SHP77 (cell line): Measurements from ENCODE around the gene MAST3.
A peak's percentile ranks its signal among the peaks of the same experiment; 100 is the strongest.

Source experiments
- DNase-seq, 2 experiments: peaks; one replicate each; lab custom pipeline; 2025; lab: John Stamatoyannopoulos, UW

The MAST3 gene

DNA sequence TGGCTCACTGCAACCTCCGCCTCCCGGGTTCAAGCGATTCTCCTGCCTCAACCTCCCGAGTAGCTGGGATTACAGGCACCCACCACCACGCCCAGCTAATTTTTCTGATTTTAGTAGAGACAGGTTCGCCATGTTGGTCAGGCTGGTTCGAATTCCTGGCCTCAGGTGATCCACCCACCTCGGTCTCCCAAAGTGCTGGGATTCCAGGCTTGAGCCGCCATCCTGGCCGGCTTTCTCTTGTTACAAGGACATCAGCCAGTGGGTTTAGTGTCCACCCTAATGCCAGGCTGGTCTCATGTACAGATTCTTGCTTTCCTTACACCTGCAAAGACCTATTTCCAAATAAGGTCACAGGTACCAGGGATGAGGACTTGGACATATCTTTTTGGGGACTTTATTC is 62.2 kb downstream of the MAST3 start:
- DNase-seq = no peak

GRCh38 chr19:18160493-18160970 is 63.0 kb downstream of the MAST3 start:
- DNase-seq = no peak

- peak; percentile 38 to 43 for DNase-seq
Observed at GRCh38 chr19:18160971-18161635, 63.5 kb downstream of the MAST3 start.

DNA sequence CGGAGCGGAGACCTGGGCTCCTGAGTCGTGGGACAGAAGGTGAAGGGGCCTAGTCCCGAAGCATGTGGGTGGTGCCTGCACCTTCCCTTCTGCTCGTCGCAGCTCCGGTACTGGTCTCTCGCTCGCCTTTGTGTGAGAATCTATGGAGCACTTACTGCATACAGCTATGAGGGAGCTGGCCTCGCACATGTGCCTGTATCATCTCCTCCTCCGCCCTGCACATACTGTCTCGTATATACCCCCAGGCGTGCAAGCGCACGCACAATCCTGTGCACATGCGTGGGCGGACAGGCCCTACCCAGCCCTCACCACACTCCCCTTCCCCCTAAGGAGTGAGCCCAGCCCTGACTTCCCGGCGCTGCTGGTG is 64.0 kb downstream of the MAST3 start:
- DNase-seq = no peak

DNA sequence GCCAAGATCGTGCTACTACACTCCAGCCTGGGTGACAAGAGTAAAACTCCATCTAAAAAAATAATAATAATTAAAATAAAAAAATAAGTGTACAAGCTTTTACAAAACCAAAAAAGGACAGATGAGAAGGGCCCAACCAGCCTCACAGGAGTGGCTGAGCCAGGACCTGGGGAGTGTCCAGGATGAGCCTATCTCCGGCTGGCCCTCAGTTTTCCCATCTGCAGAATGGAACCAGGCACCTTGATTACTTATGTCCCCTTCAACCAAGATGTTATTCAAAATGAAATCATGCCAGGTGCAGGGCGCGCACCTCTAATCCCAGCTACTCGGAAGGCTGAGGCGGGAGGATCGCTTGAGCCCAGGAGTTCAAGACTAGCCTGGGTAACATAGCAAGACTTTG is 66.5 kb downstream of the MAST3 start:
- DNase-seq = no peak

GRCh38 chr19:18165794-18166544 is 68.4 kb downstream of the MAST3 start:
- no peak for DNase-seq

DNA sequence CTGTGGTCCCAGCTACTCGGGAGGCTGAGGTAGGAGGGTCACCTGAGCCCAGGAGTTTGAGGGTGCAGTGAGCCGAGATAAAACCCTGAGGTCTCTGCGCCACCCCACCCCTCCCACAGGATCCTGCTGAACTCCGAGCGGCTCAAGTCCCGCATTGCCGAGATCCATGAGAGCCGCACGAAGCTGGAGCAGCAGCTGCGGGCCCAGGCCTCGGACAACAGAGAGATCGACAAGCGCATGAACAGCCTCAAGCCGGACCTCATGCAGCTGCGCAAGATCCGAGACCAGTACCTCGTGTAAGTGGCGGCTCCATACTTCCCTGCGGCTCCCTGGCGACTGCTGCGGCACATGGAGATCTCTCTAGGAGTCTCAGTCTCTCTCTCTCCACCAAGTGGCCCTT is 69.4 kb downstream of the MAST3 start:
- no peak for DNase-seq

GRCh38 chr19:18167975-18168645 is 70.5 kb downstream of the MAST3 start:
- peak in 1 of 2 experiments; percentile 27 for DNase-seq

- no peak for DNase-seq
Observed at GRCh38 chr19:18168673-18169381, 71.2 kb downstream of the MAST3 start.

DNA sequence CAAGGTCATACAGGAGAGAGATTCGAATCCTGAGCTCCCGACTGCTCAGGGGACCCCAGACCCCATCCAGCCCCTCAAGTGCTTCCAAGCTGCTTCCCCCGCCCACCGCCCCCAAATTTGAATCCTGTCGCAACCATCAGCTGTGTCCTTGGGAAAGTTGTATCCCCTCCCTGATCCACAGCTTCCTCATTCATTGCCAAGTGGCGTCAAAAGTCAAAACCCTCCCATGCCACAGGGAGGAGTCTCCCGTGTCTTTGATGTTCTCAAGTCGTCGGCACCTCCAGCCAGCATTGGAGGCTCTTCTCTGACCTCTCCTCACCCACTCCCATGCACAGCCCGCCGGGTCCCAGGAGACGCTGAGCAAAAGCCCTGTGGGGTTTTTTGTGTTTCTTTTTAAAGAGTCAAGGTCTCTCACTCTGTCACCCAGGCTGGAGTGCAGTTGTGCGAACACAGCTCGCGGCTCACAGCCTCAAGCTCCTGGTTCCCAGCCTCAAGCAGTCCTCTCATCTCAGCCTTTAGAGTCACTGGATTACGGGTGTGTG is 73.2 kb downstream of the MAST3 start:
- DNase-seq = no peak

DNA sequence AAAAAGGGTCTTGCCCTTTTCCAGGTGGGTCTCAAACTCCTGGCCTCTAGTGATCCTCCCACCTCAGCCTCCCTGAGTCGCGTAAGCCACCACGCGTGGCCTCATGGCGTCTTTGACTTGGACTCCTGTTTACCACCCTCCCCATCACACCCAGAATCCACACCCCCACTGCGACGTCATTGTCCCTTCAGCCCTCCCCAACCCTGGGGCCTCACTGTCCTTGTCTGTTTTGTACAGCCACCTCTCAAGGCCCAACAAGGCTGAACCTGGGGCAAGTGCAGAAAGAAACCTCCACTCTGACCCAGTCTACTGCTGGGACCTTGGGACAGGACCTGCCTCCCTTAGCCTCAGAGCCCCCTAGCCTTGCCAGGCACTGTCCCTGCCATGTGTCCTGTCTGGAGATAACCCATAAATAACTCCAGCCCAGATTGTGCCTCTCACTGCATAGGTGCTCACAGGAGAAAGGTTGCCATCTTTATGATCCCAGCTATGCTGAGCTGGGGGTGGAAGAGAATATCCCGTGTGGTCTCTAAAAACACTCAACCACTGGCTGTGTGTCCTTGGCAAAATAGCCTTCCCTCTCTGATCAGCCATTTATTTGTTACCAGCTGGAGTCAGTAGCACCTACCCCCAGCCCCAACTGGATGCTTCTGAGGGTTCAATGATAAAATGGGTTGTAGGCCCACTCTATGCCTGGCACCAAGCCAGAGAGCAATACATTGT is 74.2 kb downstream of the MAST3 start:
- no peak for DNase-seq

GRCh38 chr19:18172331-18173053 is 74.9 kb downstream of the MAST3 start:
- no peak for DNase-seq

- no peak for DNase-seq
Observed at GRCh38 chr19:18173054-18173571, 75.5 kb downstream of the MAST3 start.

DNA sequence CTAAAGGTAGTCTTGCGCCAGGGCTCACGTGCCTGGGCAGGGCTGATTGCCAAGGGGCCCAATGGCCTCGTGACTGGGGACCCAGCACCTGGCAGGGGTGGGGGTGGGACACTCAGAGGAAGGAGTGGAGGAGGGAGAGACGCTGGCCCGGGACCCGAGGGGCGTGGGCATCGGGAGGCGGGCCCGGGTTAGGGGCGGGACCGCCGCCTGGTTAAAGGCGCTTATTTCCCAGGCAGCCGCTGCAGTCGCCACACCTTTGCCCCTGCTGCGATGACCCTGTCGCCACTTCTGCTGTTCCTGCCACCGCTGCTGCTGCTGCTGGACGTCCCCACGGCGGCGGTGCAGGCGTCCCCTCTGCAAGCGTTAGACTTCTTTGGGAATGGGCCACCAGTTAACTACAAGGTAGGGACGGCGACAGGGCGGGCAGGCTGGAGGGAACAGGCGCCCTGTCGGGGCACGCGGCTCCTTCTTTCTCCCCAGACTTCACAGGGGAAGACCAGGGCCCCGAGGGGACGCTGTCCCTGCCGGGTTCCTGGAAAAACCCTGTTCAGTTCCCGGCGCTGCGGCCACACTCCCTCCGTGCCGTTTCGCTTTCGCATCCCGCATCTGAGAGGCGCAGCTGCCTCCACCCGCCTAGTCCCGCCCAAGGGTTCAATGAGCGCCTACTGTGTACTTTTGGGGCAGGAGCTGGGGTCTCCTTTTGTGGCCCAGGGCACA is 76.2 kb downstream of the MAST3 start, which contains the start of gene IFI30:
Gene IFI30 (plus strand): TSS at position 242 of the 717 bp plus-strand sequence. CDS start 29 bp downstream, at position 271.
- DNase-seq = peak; percentile 79 to 82

DNA sequence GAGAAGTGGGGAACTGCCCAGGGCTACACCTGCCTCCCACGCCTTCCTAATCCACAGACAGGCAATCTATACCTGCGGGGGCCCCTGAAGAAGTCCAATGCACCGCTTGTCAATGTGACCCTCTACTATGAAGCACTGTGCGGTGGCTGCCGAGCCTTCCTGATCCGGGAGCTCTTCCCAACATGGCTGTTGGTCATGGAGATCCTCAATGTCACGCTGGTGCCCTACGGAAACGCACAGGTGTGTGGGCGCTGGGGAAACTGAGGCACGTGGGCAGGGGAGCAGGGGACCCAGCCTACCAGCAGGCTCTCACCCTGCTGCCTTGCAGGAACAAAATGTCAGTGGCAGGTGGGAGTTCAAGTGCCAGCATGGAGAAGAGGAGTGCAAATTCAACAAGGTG is 77.4 kb downstream of the MAST3 start:
- DNase-seq = no peak

DNA sequence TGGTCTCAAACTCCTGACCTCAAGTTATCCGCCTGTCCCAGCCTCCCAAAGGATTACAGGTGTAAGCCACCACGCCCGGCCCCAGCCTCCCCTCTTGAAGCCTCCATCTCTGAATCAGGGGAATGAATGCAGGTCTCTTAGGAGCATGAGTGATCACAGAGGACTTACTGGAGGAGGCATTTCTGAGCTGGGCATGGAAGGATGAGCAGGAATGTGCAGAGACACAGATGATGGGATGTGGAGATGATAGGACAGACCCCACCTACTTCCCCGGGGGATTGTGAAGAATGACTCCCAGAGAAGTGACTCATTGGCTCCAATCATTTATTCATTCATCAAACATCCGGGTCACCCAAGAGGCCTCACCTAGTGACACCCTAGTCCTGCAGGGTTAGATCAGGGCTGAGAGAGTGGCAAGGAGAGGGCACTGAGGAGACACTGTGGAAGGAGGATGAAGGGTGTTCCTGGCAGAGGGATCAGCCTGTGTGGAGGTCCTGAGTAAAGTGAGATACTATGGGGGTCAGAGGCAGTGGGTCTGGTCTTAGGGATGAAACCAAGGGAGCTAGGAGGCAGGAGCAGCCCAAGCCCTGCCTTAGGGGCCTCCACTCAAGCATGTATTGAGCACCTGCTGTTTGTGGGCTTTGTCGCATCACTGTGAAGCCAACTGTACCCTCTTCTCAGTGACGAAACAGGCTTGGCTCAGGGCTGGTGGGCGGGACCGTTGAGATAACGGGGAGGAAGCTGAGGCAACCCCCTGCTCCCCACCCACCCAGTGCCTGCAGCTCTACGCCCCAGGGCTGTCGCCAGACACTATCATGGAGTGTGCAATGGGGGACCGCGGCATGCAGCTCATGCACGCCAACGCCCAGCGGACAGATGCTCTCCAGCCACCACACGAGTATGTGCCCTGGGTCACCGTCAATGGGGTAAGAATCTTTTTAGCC is 79.1 kb downstream of the MAST3 start:
- DNase-seq = no peak

- no peak for DNase-seq
Observed at GRCh38 chr19:18179957-18180356, 82.4 kb downstream of the MAST3 start.

GRCh38 chr19:18183529-18183928 is 86.0 kb downstream of the MAST3 start:
- DNase-seq = no peak

- no peak for DNase-seq
Observed at GRCh38 chr19:18185538-18185937, 88.0 kb downstream of the MAST3 start.
